A673 (cell line): ENCODE measurements around the gene LRRC38.

ENCODE experiments used
- EZH2 ChIP-seq: fragments of 200-600 bp; sonication (generic); IDR thresholded peaks from 2 replicates; pipeline ENCODE4 v1.6.1; 2017; ENCODE audit warnings: borderline replicate concordance, low read depth, mild to moderate bottlenecking, mixed read lengths, antibody characterized with exemption, low read length; ENCODE audit not compliant: poor library complexity, severe bottlenecking
- TF ChIP-seq, protein P1 (sequence below): fragments of 300-800, 200-600 bp; sonication (generic); conservative IDR thresholded peaks from 2 replicates; pipeline ENCODE4 v1.5.1; 2017; ENCODE audit warnings: low read depth, mild to moderate bottlenecking, antibody characterized with exemption, low read length, moderate library complexity, mixed read lengths

GRCh38 chr1:13523780-13524477, 10.1 kb upstream of the LRRC38 start:
- TF ChIP-seq, protein P1, sequence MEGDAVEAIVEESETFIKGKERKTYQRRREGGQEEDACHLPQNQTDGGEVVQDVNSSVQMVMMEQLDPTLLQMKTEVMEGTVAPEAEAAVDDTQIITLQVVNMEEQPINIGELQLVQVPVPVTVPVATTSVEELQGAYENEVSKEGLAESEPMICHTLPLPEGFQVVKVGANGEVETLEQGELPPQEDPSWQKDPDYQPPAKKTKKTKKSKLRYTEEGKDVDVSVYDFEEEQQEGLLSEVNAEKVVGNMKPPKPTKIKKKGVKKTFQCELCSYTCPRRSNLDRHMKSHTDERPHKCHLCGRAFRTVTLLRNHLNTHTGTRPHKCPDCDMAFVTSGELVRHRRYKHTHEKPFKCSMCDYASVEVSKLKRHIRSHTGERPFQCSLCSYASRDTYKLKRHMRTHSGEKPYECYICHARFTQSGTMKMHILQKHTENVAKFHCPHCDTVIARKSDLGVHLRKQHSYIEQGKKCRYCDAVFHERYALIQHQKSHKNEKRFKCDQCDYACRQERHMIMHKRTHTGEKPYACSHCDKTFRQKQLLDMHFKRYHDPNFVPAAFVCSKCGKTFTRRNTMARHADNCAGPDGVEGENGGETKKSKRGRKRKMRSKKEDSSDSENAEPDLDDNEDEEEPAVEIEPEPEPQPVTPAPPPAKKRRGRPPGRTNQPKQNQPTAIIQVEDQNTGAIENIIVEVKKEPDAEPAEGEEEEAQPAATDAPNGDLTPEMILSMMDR, result no peak
- TF ChIP-seq EZH2, result no peak
